ENCODE results near the gene ELMO1. TPM values are rescaled to one million over a fixed set of nuclear protein-coding genes. Genes with fewer than 3 reads are reported as not detected.

Gene ELMO1
- total RNA-seq, 6 donors from 2014 or later, result 51.4 to 204 (median 73.7) TPM

GRCh38 chr7:37229381-37229780, 219.3 kb downstream of the ELMO1 start:
- TF ChIP-seq EP300 (IDR thresholded peaks at IDR 0.05) (no peak), CTCF (IDR thresholded peaks at IDR 0.05) (no peak), POLR2AphosphoS5 (IDR thresholded peaks at IDR 0.05) (no peak), POLR2A (IDR thresholded peaks at IDR 0.05) (no peak)
- WGBS, 2 donors, result 14 to 28% methylated on average over 1 of the region's 1 CpG
- ATAC-seq (ENCODE audit: low FRiP score in 2 of 2), result no peak
- no peaks in the 10 kb centered on the region for H3K9me3 ChIP-seq
- no peaks in the 10 kb centered on the region for H3K4me1 ChIP-seq
- DNase-seq, result no peak
- no peak overlapping the region for H3K4me3 ChIP-seq
- no peaks in the 10 kb centered on the region for H3K27me3 ChIP-seq
- no peak overlapping the region for H3K27ac ChIP-seq
- peaks cover 0 to 4% (median 0%) of the 10 kb centered on the region in 4 donors for H3K36me3 ChIP-seq

- DNase-seq (no peak), ATAC-seq (ENCODE audit: low FRiP score in 2 of 2) (no peak)
- no peak overlapping the region for H3K4me3 ChIP-seq
- peaks cover 0 to 19% (median 3%) of the 10 kb centered on the region in 4 donors for H3K36me3 ChIP-seq
- 81% methylated on average over 7 of the region's 7 CpGs for WGBS, 2 donors
- H3K27ac ChIP-seq, result no peak overlapping the region
- TF ChIP-seq POLR2AphosphoS5 (IDR thresholded peaks at IDR 0.05), result no peak
- no peak for TF ChIP-seq EP300 (IDR thresholded peaks at IDR 0.05)
- TF ChIP-seq POLR2A (IDR thresholded peaks at IDR 0.05), result no peak
- TF ChIP-seq CTCF (IDR thresholded peaks at IDR 0.05), result no peak
- no peaks in the 10 kb centered on the region for H3K9me3 ChIP-seq
- H3K4me1 ChIP-seq, result no peaks in the 10 kb centered on the region
- H3K27me3 ChIP-seq, result no peaks in the 10 kb centered on the region
Measured at GRCh38 chr7:37225285-37225969, 223.2 kb downstream of the ELMO1 start.

- no peak for ATAC-seq (ENCODE audit: low FRiP score in 2 of 2)
- H3K27ac ChIP-seq, result no peak overlapping the region
- peaks cover 0 to 19% (median 3%) of the 10 kb centered on the region in 4 donors for H3K36me3 ChIP-seq
- H3K9me3 ChIP-seq, result no peaks in the 10 kb centered on the region
- H3K27me3 ChIP-seq, result no peaks in the 10 kb centered on the region
- WGBS, 2 donors, result 91% methylated on average over 10 of the region's 10 CpGs
- TF ChIP-seq CTCF (IDR thresholded peaks at IDR 0.05) (no peak), POLR2AphosphoS5 (IDR thresholded peaks at IDR 0.05) (no peak), POLR2A (IDR thresholded peaks at IDR 0.05) (no peak), EP300 (IDR thresholded peaks at IDR 0.05) (no peak)
- no peak overlapping the region for H3K4me3 ChIP-seq
- no peaks in the 10 kb centered on the region for H3K4me1 ChIP-seq
- no peak for DNase-seq
Measured at GRCh38 chr7:37224746-37225145, 223.9 kb downstream of the ELMO1 start.

GRCh38 chr7:37220664-37221063, 228.0 kb downstream of the ELMO1 start:
- peaks cover 5 to 15% (median 10%) of the 10 kb centered on the region in 4 donors for H3K4me1 ChIP-seq
- H3K36me3 ChIP-seq, result peaks cover 0 to 19% (median 3%) of the 10 kb centered on the region in 4 donors
- WGBS, 2 donors, result 76 to 90% methylated on average over 4 to 6 of the region's 6 CpGs
- TF ChIP-seq CTCF (IDR thresholded peaks at IDR 0.05), result no peak
- TF ChIP-seq POLR2A (IDR thresholded peaks at IDR 0.05), result no peak
- no peak for TF ChIP-seq POLR2AphosphoS5 (IDR thresholded peaks at IDR 0.05)
- no peak for TF ChIP-seq EP300 (IDR thresholded peaks at IDR 0.05)
- DNase-seq (no peak), ATAC-seq (ENCODE audit: low FRiP score in 2 of 2) (no peak)
- H3K4me3 ChIP-seq, result no peak overlapping the region
- no peaks in the 10 kb centered on the region for H3K9me3 ChIP-seq
- H3K27me3 ChIP-seq, result no peaks in the 10 kb centered on the region
- no peak overlapping the region for H3K27ac ChIP-seq

GRCh38 chr7:37218956-37219355, 229.7 kb downstream of the ELMO1 start:
- peak overlapping the region in 1 of 4 donors; percentile 10 for H3K27ac ChIP-seq
- ATAC-seq (ENCODE audit: low FRiP score in 2 of 2), result no peak

More at GRCh38 chr7:37218956-37219355, 229.7 kb downstream of the ELMO1 start:
- peaks cover 0 to 15% (median 3%) of the 10 kb centered on the region in 4 donors for H3K36me3 ChIP-seq
- H3K9me3 ChIP-seq, result no peaks in the 10 kb centered on the region
- H3K4me3 ChIP-seq, result no peak overlapping the region
- peaks cover 5 to 16% (median 12%) of the 10 kb centered on the region in 4 donors for H3K4me1 ChIP-seq
- DNase-seq, result no peak
- TF ChIP-seq EP300 (IDR thresholded peaks at IDR 0.05) (no peak), POLR2AphosphoS5 (IDR thresholded peaks at IDR 0.05) (no peak), CTCF (IDR thresholded peaks at IDR 0.05) (no peak), POLR2A (IDR thresholded peaks at IDR 0.05) (no peak)
- WGBS, 2 donors, result 37 to 65% methylated on average over 3 of the region's 3 CpGs
- no peaks in the 10 kb centered on the region for H3K27me3 ChIP-seq
